Panc1 (cell line): Measurements from ENCODE around the gene CHP1. TPM values are rescaled to one million over a fixed set of nuclear protein-coding genes. Genes with fewer than 3 reads are reported as not detected.
A peak's percentile ranks its signal among the peaks of the same experiment; 100 is the strongest.

ENCODE experiments used
- ATAC-seq: fragments of 200-7000 bp; cut with Tn5 transposase; 2 replicates; pipeline ENCODE4 v1.9.1; 2020; ENCODE audit warnings: mild to moderate bottlenecking, moderate library complexity
- BruUV-seq: library from RNA; stranded (reverse); fragments of 400-500 nt; replicated peaks from 2 replicates; lab custom pipeline; 2021; lab: Mats Ljungman, UMichigan
- CTCF ChIA-PET: fragments of 300-600 bp; sonication (Branson Sonifier 250); formaldehyde crosslinking; loops from one replicate; lab custom pipeline; 2022; ENCODE audit warnings: antibody characterized with exemption; lab: Charles Lee
- POLR2A ChIA-PET: fragments of 300-600 bp; sonication (Branson Sonifier 250); formaldehyde crosslinking; loops from one replicate; lab custom pipeline; 2022; ENCODE audit warnings: antibody characterized with exemption; lab: Charles Lee
- DNase-seq: peaks from one replicate; pipeline ENCODE4 v3.0.0-alpha.2; 2010; ENCODE audit warnings: low read depth, low spot score
- H3K27ac ChIP-seq: 2 replicates; pipeline ENCODE4 v1.5.1; 2011; ENCODE audit warnings: mild to moderate bottlenecking, low read length, inconsistent platforms
- H3K27me3 ChIP-seq: fragments of 200-500 bp; sonication (Bioruptor generic); 2 replicates; pipeline ENCODE4 v1.6.0; 2014; ENCODE audit warnings: low read length, inconsistent platforms; ENCODE audit not compliant: control insufficient read depth, insufficient read depth
- H3K36me3 ChIP-seq: fragments of 200-500 bp; sonication (Bioruptor generic); 2 replicates; pipeline ENCODE4 v1.5.1; 2014; ENCODE audit warnings: inconsistent platforms, mild to moderate bottlenecking, low read length, moderate library complexity; ENCODE audit not compliant: control insufficient read depth, insufficient read depth
- H3K4me1 ChIP-seq: 2 replicates; pipeline ENCODE4 v1.5.1; 2011; ENCODE audit warnings: inconsistent platforms, mild to moderate bottlenecking, low read length, moderate library complexity; ENCODE audit not compliant: control insufficient read depth, insufficient read depth
- H3K4me3 ChIP-seq, 2 experiments: 2 replicates each; pipeline ENCODE4 v1.5.1; 2011 to 2012; ENCODE audit warnings: low read depth in 2 of 2, low read length in 2 of 2, mild to moderate bottlenecking in 2 of 2, inconsistent platforms in 1 of 2, moderate library complexity in 1 of 2
- H3K9me3 ChIP-seq: fragments of 200-500 bp; sonication (Bioruptor generic); 2 replicates; pipeline ENCODE4 v1.5.1; 2014; ENCODE audit warnings: low read depth, mild to moderate bottlenecking, inconsistent platforms, low read length, moderate library complexity; ENCODE audit not compliant: control insufficient read depth, insufficient read depth
- CTCF ChIP-seq: fragments of 450-650 bp; IDR thresholded peaks from 2 replicates; pipeline ENCODE4 v1.5.1; 2017; ENCODE audit warnings: mild to moderate bottlenecking
- POLR2AphosphoS5 ChIP-seq: IDR thresholded peaks from 2 replicates; pipeline ENCODE4 v1.6.1; 2012; ENCODE audit warnings: mild to moderate bottlenecking, low read depth, low read length, moderate library complexity
- REST ChIP-seq, 2 experiments: IDR thresholded peaks; 2 replicates each; pipeline ENCODE4 v1.6.1; 2011 to 2012; ENCODE audit warnings: low read depth in 2 of 2, control low read depth in 1 of 2, low read length in 1 of 2, mild to moderate bottlenecking in 1 of 2, moderate library complexity in 1 of 2; ENCODE audit not compliant: insufficient read depth in 1 of 2
- SIN3A ChIP-seq: IDR thresholded peaks from 2 replicates; pipeline ENCODE4 v1.6.1; 2012; ENCODE audit warnings: low read depth, mild to moderate bottlenecking, low read length, moderate library complexity, borderline replicate concordance; ENCODE audit not compliant: insufficient read depth
- TCF7L2 ChIP-seq: IDR thresholded peaks from 2 replicates; pipeline ENCODE4 v1.6.1; 2011; ENCODE audit warnings: mild to moderate bottlenecking, low read depth, low read length, inconsistent platforms
- in situ Hi-C: cut with HindIII; loops from 2 replicates; pipeline ENCODE4 v1.10.0; 2016; ENCODE audit warnings: low sequenced_read_pairs, low pct_unique_long_range_greater_than_20kb
- intact Hi-C: fragments of 100-400 bp; cut with micrococcal nuclease; formaldehyde crosslinking; loops from one replicate; pipeline ENCODE4 v1.10.0; 2022; ENCODE audit not compliant: unreplicated experiment
- total RNA-seq: library from RNA; stranded (reverse); gene quantifications from one replicate; pipeline ENCODE4 v1.2.1, GENCODE V29; 2021; ENCODE audit not compliant: unreplicated experiment

CHP1 gene
- total RNA-seq, 1 experiment from 2014 or later: 123 TPM

DNA sequence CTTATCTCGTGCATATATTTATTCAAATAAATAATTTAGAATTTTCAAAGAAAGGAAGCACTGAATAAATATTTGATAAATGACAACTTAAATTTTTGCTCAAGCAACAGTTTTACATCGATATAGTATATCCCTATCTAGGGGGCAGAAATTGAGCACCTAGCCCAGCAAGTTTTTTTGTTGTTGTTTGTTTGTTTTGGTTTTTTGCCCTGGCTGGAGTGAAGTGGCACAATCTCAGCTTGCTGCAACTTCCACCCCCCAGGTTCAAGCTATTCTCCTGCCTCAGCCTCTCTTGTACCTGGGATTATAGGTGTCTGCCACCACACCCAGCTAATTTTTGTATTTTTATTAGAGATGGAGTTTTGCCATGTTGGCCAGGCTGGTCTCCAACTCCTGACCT lies 58.9 kb downstream of the CHP1 start:
- ChIA-PET POLR2A (no interaction called here), CTCF (interaction anchor here (1.1 kb wide), 1 partner anchor 43 kb away, joined by 4 read pairs; the partner anchor contains the start of genes NUSAP1 and OIP5)
- H3K4me1 ChIP-seq: no peaks in the 10 kb centered on the region; the same call in none of the 2 replicates
- in situ Hi-C loops (no loop called here), intact Hi-C loops (no loop called here)
- ATAC-seq (no peak), DNase-seq (no peak)
- no TSS peak for BruUV-seq
- no peak overlapping the region for H3K27ac ChIP-seq
- H3K9me3 ChIP-seq: no peaks in the 10 kb centered on the region
- H3K27me3 ChIP-seq: no peaks in the 10 kb centered on the region
- TF ChIP-seq TCF7L2: no peak
- no peak for TF ChIP-seq CTCF
- no peak for TF ChIP-seq SIN3A
- no peak for TF ChIP-seq POLR2AphosphoS5
- no peak for TF ChIP-seq REST (IDR thresholded peaks at IDR 0.05; ENCODE audit: insufficient read depth in 1 of 2, low read depth in 2 of 2, low read length in 1 of 2)
- H3K4me3 ChIP-seq: no peak overlapping the region
- peaks cover 15% of the 10 kb centered on the region; the same call in 1 of the 2 replicates for H3K36me3 ChIP-seq

DNA sequence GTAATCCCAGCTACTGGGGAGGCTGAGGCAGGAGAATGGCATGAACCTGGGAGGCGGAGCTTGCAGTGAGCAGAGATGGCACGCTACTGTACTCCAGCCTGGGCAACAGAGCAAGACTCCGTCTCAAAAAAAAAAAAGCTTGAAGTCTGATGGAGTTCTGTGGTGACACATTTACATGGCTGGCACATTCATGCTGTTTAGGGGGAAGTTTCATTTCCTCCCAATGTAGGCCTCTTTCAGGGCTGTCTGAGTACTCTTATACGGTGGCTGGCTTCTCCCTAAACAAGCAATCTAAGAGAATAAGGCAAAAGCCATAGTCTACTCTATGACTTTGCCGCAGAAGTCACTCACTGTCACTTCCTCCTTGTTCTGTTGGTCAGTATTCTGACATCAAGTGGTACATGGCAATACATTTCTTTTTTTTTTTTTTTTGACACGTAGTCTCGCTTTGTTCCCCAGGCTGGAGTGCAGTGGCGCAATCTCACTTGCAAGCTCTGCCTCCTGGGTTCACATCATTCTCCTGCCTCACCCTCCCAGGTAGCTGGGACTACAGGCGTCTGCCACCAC lies 60.1 kb downstream of the CHP1 start:
- H3K4me1 ChIP-seq: no peaks in the 10 kb centered on the region
- intact Hi-C loops: no loop called here
- CTCF ChIA-PET: interaction anchor here (0.7 kb wide), 1 partner anchor 269 kb away, joined by 4 read pairs; no protein-coding TSS in a partner anchor
- H3K27ac ChIP-seq: no peak overlapping the region
- DNase-seq (no peak), ATAC-seq (0 out of 2 replicates have a peak, but pooled peaks have one; percentile 37)
- BruUV-seq: no TSS peak
- in situ Hi-C loops: no loop called here
- H3K36me3 ChIP-seq: peaks cover 9% of the 10 kb centered on the region; the same call in 1 of the 2 replicates
- POLR2A ChIA-PET: no interaction called here
- no peak overlapping the region for H3K4me3 ChIP-seq
- H3K9me3 ChIP-seq: no peaks in the 10 kb centered on the region
- TF ChIP-seq TCF7L2 (no peak), REST (IDR thresholded peaks at IDR 0.05; ENCODE audit: insufficient read depth in 1 of 2, low read depth in 2 of 2, low read length in 1 of 2) (no peak), SIN3A (no peak), CTCF (no peak), POLR2AphosphoS5 (no peak)
- H3K27me3 ChIP-seq: no peaks in the 10 kb centered on the region
